ENCODE data around the gene GRIN2A. TPM values are rescaled to one million over a fixed set of nuclear protein-coding genes. Genes with fewer than 3 reads are reported as not detected.

Gene GRIN2A
- total RNA-seq, 1 donor from 2014 or later: not detected

GRCh38 chr16:10206215-10206614 is 24.0 kb upstream of the GRIN2A start:
- no peak for DNase-seq (ENCODE audit: low read depth)
- TF ChIP-seq CTCF (conservative IDR thresholded peaks at IDR 0.05; ENCODE audit: low read depth, low read length): no peak
- no peak overlapping the region for H3K4me3 ChIP-seq (ENCODE audit: low read depth, low read length)

GRCh38 chr16:10205688-10206087 is 23.5 kb upstream of the GRIN2A start:
- DNase-seq (ENCODE audit: low read depth): no peak

GRCh38 chr16:10202649-10203048 is 20.4 kb upstream of the GRIN2A start:
- no peak for TF ChIP-seq CTCF (conservative IDR thresholded peaks at IDR 0.05; ENCODE audit: low read depth, low read length)
- DNase-seq (ENCODE audit: low read depth): no peak
- no peak overlapping the region for H3K4me3 ChIP-seq (ENCODE audit: low read depth, low read length)

More at GRCh38 chr16:10205688-10206087, 23.5 kb upstream of the GRIN2A start:
- no peak overlapping the region for H3K4me3 ChIP-seq (ENCODE audit: low read depth, low read length)
- no peak for TF ChIP-seq CTCF (conservative IDR thresholded peaks at IDR 0.05; ENCODE audit: low read depth, low read length)

GRCh38 chr16:10200637-10201586 is 18.7 kb upstream of the GRIN2A start:
- no peak for TF ChIP-seq CTCF (conservative IDR thresholded peaks at IDR 0.05; ENCODE audit: low read depth, low read length)
- no peak for DNase-seq (ENCODE audit: low read depth)
- H3K4me3 ChIP-seq (ENCODE audit: low read depth, low read length): no peak overlapping the region

GRCh38 chr16:10196999-10197398 is 14.8 kb upstream of the GRIN2A start:
- no peak for DNase-seq (ENCODE audit: low read depth)
- TF ChIP-seq CTCF (conservative IDR thresholded peaks at IDR 0.05; ENCODE audit: low read depth, low read length): no peak
- no peak overlapping the region for H3K4me3 ChIP-seq (ENCODE audit: low read depth, low read length)

GRCh38 chr16:10191096-10191495 is 8.9 kb upstream of the GRIN2A start:
- H3K4me3 ChIP-seq (ENCODE audit: low read depth, low read length): no peak overlapping the region
- TF ChIP-seq CTCF (conservative IDR thresholded peaks at IDR 0.05; ENCODE audit: low read depth, low read length): no peak
- no peak for DNase-seq (ENCODE audit: low read depth)
